ENCODE results near the gene PPP2CA.
A peak's percentile ranks its signal among the peaks of the same experiment; 100 is the strongest.
"Not testable (repeated sequence)": the region's sequence is repeated elsewhere in the genome, so short reads cannot be mapped to it uniquely, and the experiment has no call there.

PPP2CA gene

DNA sequence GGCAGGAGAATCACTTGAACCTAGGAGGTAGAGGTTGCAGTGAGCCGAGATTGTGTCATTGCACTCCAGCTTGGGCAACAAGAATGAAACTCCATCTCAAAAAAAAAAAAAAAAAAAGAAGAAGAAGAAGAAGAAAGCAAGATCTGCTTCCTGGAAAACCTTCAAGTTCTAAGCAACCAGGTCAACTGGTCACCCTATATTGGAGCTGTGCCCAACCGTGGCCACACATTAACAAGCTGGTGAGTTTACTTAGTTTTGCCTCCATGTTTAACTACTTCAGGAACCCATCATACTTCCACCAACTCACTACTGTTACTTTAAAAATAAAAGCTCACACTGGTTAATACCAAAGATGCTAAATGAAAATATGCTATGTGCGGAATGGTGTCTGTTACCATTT is 36.8 kb downstream of the PPP2CA start:
- DNase-seq (ENCODE audit: low read depth in 2 of 2): no peak

DNA sequence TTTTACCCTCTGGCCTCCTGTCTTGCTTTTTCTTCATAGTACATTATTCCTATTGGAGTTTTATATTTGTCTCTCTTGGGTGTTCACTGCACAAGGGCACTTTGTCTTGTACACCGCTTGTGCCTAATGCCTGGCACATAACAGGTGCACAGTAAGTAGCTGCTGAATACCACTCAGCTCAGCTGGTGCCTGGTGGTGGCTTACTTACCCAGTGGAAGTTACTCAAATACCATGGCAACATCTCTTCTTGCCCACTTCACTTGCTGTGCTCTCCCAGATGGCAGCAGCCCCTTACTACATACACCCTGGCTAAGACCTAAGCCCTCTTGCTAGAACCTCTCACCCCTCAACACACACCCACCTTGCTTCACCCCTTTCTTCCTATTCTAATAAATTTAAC is 37.8 kb downstream of the PPP2CA start:
- DNase-seq (ENCODE audit: low read depth in 2 of 2): no peak

DNA sequence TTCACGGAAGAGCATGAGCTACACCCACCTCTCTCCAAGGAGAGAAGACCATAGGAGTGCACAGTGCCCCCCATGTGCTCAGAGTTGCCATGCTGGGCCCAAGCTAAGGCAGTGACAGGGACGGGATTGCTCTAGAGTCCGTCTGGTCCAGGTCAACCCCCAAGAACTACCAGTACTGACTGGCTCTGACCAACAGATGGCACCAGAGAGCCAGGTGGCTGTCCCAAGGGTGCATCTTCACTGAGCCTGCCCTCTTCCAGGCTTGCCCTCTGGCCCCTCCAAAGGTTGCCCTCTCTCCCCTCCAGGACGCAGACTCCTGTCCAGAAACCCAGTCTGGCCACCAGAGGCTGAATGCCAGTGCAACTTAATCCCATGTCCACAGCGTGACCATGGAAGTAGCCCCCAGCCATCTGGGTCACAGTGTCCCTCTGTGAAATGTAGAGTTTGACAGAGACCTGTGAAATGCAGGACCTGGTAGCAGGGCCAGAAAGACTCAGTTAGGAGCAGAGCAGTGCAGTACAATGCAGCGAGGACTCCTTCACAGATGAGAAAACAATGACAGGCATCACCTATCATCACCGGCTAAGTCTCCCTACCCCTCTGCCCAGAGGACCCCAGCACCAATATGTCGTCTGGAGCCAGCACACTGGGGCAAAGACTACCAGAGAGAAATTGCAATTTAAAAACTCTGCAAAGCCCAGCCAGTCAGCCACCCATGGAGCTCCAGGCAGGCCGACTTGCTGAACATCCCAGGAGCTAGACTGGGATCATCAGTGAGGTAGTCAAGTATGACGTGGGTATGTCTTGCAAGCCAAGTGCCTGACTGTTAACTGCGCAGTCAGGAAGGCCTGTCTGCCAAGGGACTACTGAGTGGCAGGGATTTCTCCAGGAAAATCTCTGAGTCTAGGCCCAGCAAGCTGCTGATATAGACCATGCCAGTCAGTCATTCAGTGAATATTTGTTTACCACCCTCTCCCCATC is 41.4 kb downstream of the PPP2CA start:
- peak; percentile 39 to 60 for DNase-seq (ENCODE audit: low read depth in 2 of 2)

- no peak for DNase-seq (ENCODE audit: low read depth in 2 of 2)
Measured at GRCh38 chr5:134183481-134183880, 42.4 kb downstream of the PPP2CA start.

DNA sequence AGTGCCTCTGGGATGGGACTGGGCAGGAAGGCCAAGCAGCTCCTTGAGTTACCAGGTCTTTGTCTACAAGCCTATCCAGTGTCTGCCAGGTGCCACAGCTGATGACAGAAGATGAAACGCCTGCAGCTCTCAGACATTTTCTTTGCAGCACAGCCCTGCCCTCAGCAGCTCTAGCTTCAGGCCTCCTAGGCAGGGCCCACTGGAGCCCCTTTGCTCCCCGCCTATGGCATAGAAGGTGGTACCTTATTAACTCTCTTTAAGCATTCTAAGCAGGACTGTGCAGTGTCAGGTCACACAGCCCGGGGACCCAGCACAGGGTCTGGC is 47.8 kb downstream of the PPP2CA start:
- DNase-seq (ENCODE audit: low read depth in 2 of 2): no peak

DNA sequence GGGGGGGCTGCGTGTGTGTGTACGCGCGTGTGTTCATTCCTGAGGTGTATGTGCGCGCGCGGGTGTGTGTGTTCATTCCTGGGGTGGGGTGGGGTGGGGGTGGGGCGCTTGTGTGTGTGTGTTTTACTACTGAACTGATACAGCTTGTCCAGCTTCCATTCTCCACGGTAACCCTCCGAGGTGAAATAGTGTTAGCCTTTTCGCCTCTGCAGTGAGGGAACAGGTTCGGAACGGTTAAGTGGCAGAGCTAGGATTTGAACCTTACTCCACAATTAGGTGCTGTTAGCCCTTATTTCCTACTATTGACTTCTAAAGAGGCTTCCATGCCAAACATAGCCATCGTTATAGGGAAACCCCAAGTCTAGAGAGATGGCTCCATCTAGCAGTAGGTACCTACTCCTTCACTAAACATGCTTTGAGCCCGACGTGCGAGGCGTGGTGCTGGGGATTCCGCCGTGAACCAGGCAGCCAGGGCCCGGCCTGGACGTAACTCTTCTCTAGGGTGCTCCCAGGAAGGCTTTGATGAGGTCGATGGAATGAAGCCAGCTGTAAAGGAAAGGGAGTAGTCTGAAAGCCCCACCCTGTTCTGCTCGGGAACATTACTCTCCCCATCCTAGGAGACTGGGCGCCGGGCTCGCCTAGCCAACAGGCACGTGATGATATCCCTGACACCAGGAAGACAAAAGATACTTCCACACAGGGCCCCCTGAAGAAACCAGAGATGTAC is 48.3 kb downstream of the PPP2CA start:
- DNase-seq (ENCODE audit: low read depth in 2 of 2): no peak

DNA sequence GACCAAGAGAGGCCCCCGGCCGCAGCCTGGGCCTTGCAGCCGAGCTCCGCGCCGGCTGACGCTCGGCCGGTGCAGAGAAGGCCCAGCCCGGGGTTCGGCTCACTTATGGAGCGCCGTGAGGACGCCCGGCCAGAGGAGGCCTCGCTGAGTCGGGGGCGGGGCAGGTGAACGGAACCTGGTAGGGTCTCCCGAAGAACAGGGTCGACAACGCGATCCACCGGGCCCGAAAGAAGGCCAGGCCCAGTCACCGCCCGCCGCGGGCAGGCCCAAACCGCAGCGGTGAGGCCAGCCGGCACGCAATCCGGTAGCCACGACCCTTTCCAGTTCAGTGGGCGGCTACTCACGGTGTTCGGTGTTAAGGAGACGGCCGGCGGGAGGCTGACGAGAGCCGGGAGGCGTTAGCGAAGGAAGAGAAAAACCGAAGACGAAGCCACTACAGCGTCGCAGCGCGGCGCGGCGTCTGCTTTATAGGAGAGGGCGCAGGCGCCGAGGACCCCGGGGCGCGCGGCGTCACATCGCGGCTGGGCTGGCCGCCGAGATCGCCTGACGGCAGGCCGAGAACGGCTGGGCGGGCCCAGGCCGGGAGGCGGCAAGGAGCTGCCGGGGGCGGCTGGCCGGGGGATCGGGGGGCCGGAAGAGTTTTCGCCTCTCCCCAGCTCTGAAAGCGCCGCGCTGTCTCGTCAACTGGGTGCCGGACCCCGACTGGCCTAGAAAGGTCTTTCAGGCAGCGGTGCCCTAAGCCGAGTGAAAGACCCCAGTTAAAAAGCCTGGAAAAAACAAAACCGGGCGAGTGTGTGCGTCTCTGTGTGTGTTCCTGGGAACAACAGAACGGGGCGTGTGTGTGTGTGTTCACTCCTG is 49.1 kb downstream of the PPP2CA start, which contains the start of gene SKP1:
SKP1 (minus strand) TSS at position 440 of the 858 bp plus-strand sequence. CDS start 2,928 bp downstream, outside the sequence.
- DNase-seq (ENCODE audit: low read depth in 2 of 2): peak; percentile 71 to 77

- DNase-seq (ENCODE audit: low read depth in 2 of 2): peak in 1 of 2 donors; percentile 18
Measured at GRCh38 chr5:134175921-134176510, 49.9 kb downstream of the PPP2CA start.

DNA sequence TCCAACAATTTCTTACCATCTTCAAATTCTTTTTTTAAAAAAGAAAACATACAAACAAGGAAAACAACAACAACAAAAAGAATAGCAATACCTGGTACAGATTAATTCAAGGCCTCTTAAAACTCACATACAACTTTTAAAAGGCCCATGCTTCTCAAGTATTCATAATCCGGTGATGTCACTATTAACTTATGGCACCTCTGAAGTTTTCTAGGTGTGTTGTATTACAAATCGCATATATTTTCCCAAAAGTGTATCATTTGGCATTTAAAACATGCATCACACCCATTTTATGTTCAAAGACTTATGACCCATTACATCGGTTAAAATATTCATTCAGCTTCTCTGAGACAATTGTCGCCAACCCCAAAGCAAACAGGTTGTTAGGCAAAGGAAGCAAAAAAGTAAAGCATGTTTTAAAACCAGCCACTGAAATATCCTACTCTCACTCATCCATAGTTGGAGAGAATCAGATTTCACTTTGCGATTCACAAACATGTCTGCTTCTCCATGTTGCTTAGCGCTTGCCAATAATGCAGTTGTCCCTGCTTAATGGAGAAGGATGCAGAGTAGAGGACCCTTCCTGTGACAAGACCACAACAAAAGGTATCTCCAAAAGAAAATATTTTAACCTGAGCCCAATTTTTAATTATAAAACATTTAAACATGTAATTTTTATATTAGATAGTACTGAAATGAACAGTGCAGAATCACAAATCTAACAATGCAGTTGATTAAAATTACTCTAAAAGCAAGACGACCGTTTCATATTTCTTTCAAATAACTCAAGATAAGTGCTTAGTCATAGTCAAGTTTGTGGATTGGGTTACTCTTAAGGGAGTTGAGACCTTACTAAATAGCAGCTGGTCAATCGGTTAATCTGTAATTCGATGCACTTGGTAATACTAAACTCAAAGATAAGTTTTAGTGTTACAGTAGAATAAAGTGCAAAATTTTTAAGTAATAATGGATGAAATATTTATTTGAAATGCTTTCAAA is 50.7 kb downstream of the PPP2CA start:
- no peak for DNase-seq (ENCODE audit: low read depth in 2 of 2)

DNA sequence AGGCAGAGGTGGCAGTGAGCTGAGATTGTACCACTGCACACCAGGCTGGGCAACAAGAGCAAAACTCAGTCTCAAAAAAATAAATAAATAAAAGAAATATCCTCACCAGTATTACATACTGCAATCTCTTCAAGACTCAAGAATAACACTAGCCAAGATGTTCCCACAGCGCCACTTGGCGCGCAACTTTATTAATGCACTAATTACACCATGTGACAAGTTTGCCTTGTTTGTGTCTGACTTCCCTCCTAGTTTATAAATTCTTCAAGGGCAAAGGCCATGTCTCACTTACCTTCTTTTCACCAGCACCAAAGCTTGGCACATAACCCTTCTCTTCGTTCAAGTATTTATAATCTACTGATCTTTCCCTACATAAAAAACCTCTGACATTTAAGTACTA is 53.9 kb downstream of the PPP2CA start:
- no peak for DNase-seq (ENCODE audit: low read depth in 2 of 2)

- no peak for DNase-seq (ENCODE audit: low read depth in 2 of 2)
Measured at GRCh38 chr5:134162592-134162991, 63.3 kb downstream of the PPP2CA start.

DNA sequence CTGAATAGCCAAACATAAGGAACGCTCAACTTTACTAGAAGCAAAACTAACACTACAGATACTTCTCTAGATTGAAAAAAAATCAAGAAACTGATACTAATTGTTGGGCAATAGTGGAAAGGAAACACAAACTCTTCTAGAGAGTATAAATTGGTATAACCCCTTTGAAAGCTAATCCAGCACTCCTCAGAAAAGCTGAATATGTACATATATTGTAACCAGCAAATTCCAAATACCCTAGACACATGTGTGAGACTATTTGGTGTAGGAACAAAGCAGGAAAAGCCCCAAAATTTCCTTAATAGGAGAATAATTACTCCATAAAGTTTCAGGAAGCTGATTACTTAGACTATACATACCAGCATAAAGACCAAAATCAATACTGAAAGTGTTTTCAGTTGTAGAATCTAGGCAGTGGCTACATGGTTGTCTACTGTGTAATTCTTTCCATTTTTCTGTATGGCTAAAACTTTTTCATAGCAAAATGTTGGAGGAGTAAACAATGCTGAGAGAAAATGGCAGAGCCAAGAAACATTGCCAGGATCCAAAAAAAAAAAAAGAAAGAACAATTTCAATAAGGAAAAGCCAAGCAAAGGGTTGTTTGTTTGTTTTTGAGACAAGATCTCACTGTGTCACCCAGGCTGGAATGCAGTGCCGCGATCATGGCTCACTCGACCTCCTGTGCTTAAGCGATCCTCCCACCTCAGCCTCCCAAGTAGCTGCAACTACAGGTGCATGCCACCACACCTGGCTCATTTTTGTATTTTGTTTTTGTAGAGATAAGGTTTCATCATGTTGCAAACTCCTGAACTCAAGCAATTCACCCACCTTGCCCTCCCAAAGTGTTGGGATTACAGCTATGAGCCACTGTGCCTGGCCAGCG is 64.1 kb downstream of the PPP2CA start:
- DNase-seq (ENCODE audit: low read depth in 2 of 2): no peak

- DNase-seq (ENCODE audit: low read depth in 2 of 2): no peak
Measured at GRCh38 chr5:134153657-134154056, 72.2 kb downstream of the PPP2CA start.

GRCh38 chr5:134153241-134153640 is 72.6 kb downstream of the PPP2CA start:
- no peak for DNase-seq (ENCODE audit: low read depth in 2 of 2)

DNA sequence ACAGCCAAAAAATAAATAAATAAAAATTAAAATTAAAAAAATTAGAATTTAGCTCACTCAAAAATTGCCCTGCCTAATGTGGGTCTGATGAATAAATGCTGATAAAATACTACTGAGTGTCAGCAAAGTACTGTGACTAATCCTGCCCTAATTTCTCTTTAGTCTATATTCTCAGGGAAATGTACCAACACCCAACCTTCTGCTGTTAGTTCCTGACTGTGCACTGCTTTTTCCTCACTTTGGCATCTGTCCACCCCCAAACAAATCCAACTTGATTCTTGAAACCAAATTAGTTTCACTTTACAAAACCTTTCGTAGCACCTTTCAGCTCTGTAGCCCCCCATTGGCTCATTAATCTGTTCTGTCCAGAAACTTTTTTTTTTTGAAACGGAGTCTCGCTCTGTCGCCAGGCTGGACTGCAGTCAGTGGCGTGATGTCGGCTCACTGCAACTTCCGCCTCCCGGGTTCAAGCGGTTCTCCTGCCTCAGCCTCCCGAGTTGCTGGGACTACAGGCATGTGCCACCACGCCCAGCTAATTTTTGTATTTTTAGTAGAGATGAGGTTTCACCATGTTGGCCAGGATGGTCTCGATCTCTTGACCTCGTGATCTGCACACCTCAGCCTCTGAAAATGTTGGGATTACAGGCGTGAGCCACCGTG is 73.6 kb downstream of the PPP2CA start:
- not testable (repeated sequence) for DNase-seq (ENCODE audit: low read depth in 2 of 2)

- no peak for DNase-seq (ENCODE audit: low read depth in 2 of 2)
Measured at GRCh38 chr5:134151723-134152122, 74.2 kb downstream of the PPP2CA start.

- DNase-seq (ENCODE audit: low read depth in 2 of 2): no peak
Measured at GRCh38 chr5:134149571-134150303, 76.1 kb downstream of the PPP2CA start.

- DNase-seq (ENCODE audit: low read depth in 2 of 2): no peak
Measured at GRCh38 chr5:134148986-134149539, 76.8 kb downstream of the PPP2CA start.

Measured in stimulated activated CD8-positive, alpha-beta memory T cell treated with anti-CD3 and anti-CD28 coated beads, Interleukin-2, amount 100 ng/mL, for 1 hour (primary cell).